ENCODE data around the gene EIF1AX.
"Not testable (repeated sequence)": the region's sequence is repeated elsewhere in the genome, so short reads cannot be mapped to it uniquely, and the experiment has no call there.

EIF1AX gene

GRCh38 chrX:20126833-20127232 lies 14.8 kb downstream of the EIF1AX start:
- not testable (repeated sequence) for DNase-seq (ENCODE audit: low read depth)

- no peak for DNase-seq (ENCODE audit: low read depth)
Measured at GRCh38 chrX:20124964-20125363, 16.7 kb downstream of the EIF1AX start.

- no peak for DNase-seq (ENCODE audit: low read depth)
Measured at GRCh38 chrX:20118065-20118824, 23.4 kb downstream of the EIF1AX start.

- DNase-seq (ENCODE audit: low read depth): no peak
Measured at GRCh38 chrX:20116577-20117240, 24.9 kb downstream of the EIF1AX start, which contains the start of gene MAP7D2. TSS of gene MAP7D2 (minus strand) at chrX:20116907. CDS start at chrX:20116879, 28 bp downstream.

- no peak for DNase-seq (ENCODE audit: low read depth)
Measured at GRCh38 chrX:20116087-20116576, 25.5 kb downstream of the EIF1AX start.

GRCh38 chrX:20112022-20112774 lies 29.4 kb downstream of the EIF1AX start:
- DNase-seq (ENCODE audit: low read depth): no peak

GRCh38 chrX:20111271-20111670 lies 30.4 kb downstream of the EIF1AX start:
- no peak for DNase-seq (ENCODE audit: low read depth)

- DNase-seq (ENCODE audit: low read depth): no peak
Measured at GRCh38 chrX:20101934-20102581, 39.6 kb downstream of the EIF1AX start.

GRCh38 chrX:20091499-20091898 lies 50.1 kb downstream of the EIF1AX start:
- DNase-seq (ENCODE audit: low read depth): no peak

GRCh38 chrX:20089845-20090244 lies 51.8 kb downstream of the EIF1AX start:
- DNase-seq (ENCODE audit: low read depth): no peak

GRCh38 chrX:20080277-20080676 lies 61.4 kb downstream of the EIF1AX start:
- DNase-seq (ENCODE audit: low read depth): no peak

Data from T-helper 22 cell (primary cell).